Measurements from ENCODE around the gene CD58. TPM values are rescaled to one million over a fixed set of nuclear protein-coding genes. Genes with fewer than 3 reads are reported as not detected.

The CD58 gene
- total and polyA plus RNA-seq, 9 of the 15 experiments (the other 6 are each of a cell fraction or from before 2014, with no cell fraction given) = 18.1 to 113 (median 37.4) TPM

DNA sequence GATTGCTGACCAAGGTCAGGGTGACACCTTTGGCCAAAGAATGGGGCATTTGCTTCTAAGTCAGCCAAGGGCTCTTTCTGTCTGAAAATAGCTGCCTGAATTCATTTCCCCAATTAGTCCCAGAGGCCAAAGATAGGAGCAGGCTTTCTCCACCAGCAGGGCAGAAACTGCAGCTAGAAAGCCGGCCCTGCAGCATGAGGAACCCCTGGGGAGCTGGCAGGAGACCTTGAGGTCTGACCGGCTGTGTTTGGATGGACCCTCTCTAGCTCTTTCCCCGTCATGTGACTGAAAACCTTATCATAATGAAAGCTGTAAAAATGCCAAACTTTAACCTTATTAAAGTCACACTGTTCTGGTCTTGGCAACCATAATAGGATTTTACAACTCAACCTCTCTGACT is 93.4 kb downstream of the CD58 start:
- WGBS (ENCODE audit: insufficient coverage, low coverage, missing lambda C conversion rate) = 44% methylated on average over 3 of the region's 3 CpGs
- in situ Hi-C loops (cut with MboI) = no loop called here

More for the DNA sequence above, 93.4 kb downstream of the CD58 start:
- H3K27me3 ChIP-seq (ENCODE audit: control insufficient read depth in 2 of 2, insufficient read depth in 2 of 2, low read length in 2 of 2) = no peaks in the 10 kb centered on the region
- H3K9me3 ChIP-seq (replicated peaks; ENCODE audit: control insufficient read depth, insufficient read depth, low read depth, low read length) = no peaks in the 10 kb centered on the region
- H3K36me3 ChIP-seq (ENCODE audit: control insufficient read depth, insufficient read depth, low read length) = no peaks in the 10 kb centered on the region
- no peak for ATAC-seq
- ChIA-PET CTCF (ENCODE audit: low intra/inter-chr PET ratio) (no interaction called here), POLR2A (interaction anchor here (0.7 to 2.8 kb wide), 4 partner anchors 11 to 329 kb away, joined by 3 to 13 read pairs (median 4); no protein-coding TSS in a partner anchor)
- peak overlapping the region in 1 of 2 experiments; percentile 53; a peak in 1 of 4 replicates for H3K9ac ChIP-seq (ENCODE audit: insufficient read depth in 1 of 2, low read depth in 2 of 2, low read length in 2 of 2)
- TF ChIP-seq, protein P1, sequence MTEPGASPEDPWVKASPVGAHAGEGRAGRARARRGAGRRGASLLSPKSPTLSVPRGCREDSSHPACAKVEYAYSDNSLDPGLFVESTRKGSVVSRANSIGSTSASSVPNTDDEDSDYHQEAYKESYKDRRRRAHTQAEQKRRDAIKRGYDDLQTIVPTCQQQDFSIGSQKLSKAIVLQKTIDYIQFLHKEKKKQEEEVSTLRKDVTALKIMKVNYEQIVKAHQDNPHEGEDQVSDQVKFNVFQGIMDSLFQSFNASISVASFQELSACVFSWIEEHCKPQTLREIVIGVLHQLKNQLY (CRISPR knock-in tag; conservative IDR thresholded peaks at IDR 0.05) = no peak
- TF ChIP-seq, protein P2, sequence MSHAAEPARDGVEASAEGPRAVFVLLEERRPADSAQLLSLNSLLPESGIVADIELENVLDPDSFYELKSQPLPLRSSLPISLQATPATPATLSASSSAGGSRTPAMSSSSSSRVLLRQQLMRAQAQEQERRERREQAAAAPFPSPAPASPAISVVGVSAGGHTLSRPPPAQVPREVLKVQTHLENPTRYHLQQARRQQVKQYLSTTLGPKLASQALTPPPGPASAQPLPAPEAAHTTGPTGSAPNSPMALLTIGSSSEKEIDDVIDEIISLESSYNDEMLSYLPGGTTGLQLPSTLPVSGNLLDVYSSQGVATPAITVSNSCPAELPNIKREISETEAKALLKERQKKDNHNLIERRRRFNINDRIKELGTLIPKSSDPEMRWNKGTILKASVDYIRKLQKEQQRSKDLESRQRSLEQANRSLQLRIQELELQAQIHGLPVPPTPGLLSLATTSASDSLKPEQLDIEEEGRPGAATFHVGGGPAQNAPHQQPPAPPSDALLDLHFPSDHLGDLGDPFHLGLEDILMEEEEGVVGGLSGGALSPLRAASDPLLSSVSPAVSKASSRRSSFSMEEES (CRISPR knock-in tag; IDR thresholded peaks at IDR 0.05) = peak; percentile 54
- DNase-seq (ENCODE audit: extremely low read depth in 1 of 4, low spot score in 3 of 4) = no peak
- no peaks in the 10 kb centered on the region for H3K9me1 ChIP-seq (ENCODE audit: control insufficient read depth, insufficient read depth, low read length)
- no peak overlapping the region; the same call in 1 of the 2 replicates for H3K4me2 ChIP-seq (ENCODE audit: insufficient read depth, low read length)
- peak overlapping the region; percentile 29; the same call in 1 of the 2 replicates for H2AFZ ChIP-seq (ENCODE audit: low read depth, low read length)
- no peaks in the 10 kb centered on the region for H3K79me2 ChIP-seq (ENCODE audit: control insufficient read depth, insufficient read depth, low read length)
- H4K20me1 ChIP-seq (replicated peaks; ENCODE audit: control insufficient read depth, insufficient read depth, low read length) = no peaks in the 10 kb centered on the region
- intact Hi-C loops (cut with micrococcal nuclease) = loop anchor here (5.0 kb wide), 1 partner anchor 60 kb away; no protein-coding TSS in a partner anchor
- H3K27ac ChIP-seq (ENCODE audit: extremely low read depth, low read depth, low read length) = no peak overlapping the region
- peak; percentile 37 for FAIRE-seq
- no peak overlapping the region for H3K4me3 ChIP-seq
- peaks cover 18 to 19% of the 10 kb centered on the region in 2 experiments; a peak in 4 of 5 replicates for H3K4me1 ChIP-seq (replicated peaks in 1 of 2; ENCODE audit: control insufficient read depth in 2 of 2, insufficient read depth in 2 of 2, low read length in 2 of 2)
- no TSS peak for BruUV-seq (replicated peaks)
